HepG2 (cell line): ENCODE results near the gene DNAJC7. TPM values are rescaled to one million over a fixed set of nuclear protein-coding genes. Genes with fewer than 3 reads are reported as not detected.

Experiments used
- ATAC-seq: fragments of 200-7000 bp; cut with Tn5 transposase; 3 replicates; pipeline ENCODE4 v1.9.1; 2020; ENCODE audit warnings: mild to moderate bottlenecking, moderate library complexity
- BruUV-seq: library from RNA; stranded (reverse); fragments of 400-500 nt; replicated peaks from 2 replicates; lab custom pipeline; 2021; lab: Mats Ljungman, UMichigan
- CTCF ChIA-PET: fragments of 300-600 bp; formaldehyde crosslinking; extraction: SDS; loops from one replicate; lab custom pipeline; 2021; ENCODE audit warnings: low total read pairs, inconsistent platforms, low intra/inter-chr PET ratio; lab: Yijun Ruan, JAX
- POLR2A ChIA-PET: fragments of 350-600 bp; sonication (Branson Sonifier 250); formaldehyde crosslinking; loops from one replicate; lab custom pipeline; 2020; ENCODE audit warnings: antibody characterized with exemption, inconsistent platforms; lab: Yijun Ruan, JAX
- DNase-seq: peaks from one replicate; pipeline ENCODE4 v3.0.0-alpha.2; 2015; ENCODE audit warnings: low spot score
- FAIRE-seq: peaks from 3 replicates; lab custom pipeline; 2011; peaks lifted over from hg19 to GRCh38; lab: Jason Lieb, UNC
- H2AFZ ChIP-seq: one replicate; pipeline ENCODE4 v1.6.1; 2011; ENCODE audit warnings: low read length, inconsistent platforms
- H3K27ac ChIP-seq: fragments of 300-600 bp; 3 replicates; pipeline ENCODE4 v1.8.0; 2011; ENCODE audit warnings: mixed run types, mild to moderate bottlenecking, mixed read lengths, low read length, inconsistent platforms; ENCODE audit not compliant: insufficient read depth; ENCODE audit errors: extremely low read length
- H3K27me3 ChIP-seq, 2 experiments: fragments of 200-600 bp in 1 of 2; 2 replicates in 1 of 2; 3 replicates in 1 of 2; pipeline versions ENCODE4 v1.6.0 to v1.8.0; 2011; ENCODE audit warnings: low read length in 2 of 2, mild to moderate bottlenecking in 2 of 2, moderate library complexity in 2 of 2, inconsistent platforms in 1 of 2; ENCODE audit not compliant: insufficient read depth in 2 of 2, control insufficient read depth in 1 of 2
- H3K36me3 ChIP-seq, 2 experiments: fragments of 200-600 bp in 1 of 2; replicated peaks in 1 of 2; 2 replicates in 1 of 2; 3 replicates in 1 of 2; pipeline versions ENCODE4 v1.5.1 to v1.8.0; 2011; ENCODE audit warnings: low read length in 2 of 2, inconsistent platforms in 1 of 2; ENCODE audit not compliant: insufficient read depth in 2 of 2, control insufficient read depth in 1 of 2
- H3K4me1 ChIP-seq: 2 replicates; pipeline ENCODE4 v1.5.1; 2012; ENCODE audit warnings: low read length, inconsistent platforms; ENCODE audit not compliant: insufficient read depth
- H3K4me2 ChIP-seq: 2 replicates; pipeline ENCODE4 v1.6.0; 2011; ENCODE audit warnings: low read depth, low read length, inconsistent platforms
- H3K4me3 ChIP-seq, 3 experiments: fragments of 200-600 bp in 1 of 3; sonication (generic), shearing (Covaris generic) in 1 of 3; replicated peaks in 1 of 3; 2 replicates each; pipeline ENCODE4 v1.5.1; 2011 to 2016; ENCODE audit warnings: low read length in 3 of 3, inconsistent platforms in 2 of 3, low read depth in 2 of 3, mild to moderate bottlenecking in 2 of 3, control low read depth in 1 of 3, mixed read lengths in 1 of 3; ENCODE audit not compliant: insufficient read depth in 1 of 3
- H3K79me2 ChIP-seq: one replicate; pipeline ENCODE4 v1.6.1; 2011; ENCODE audit warnings: low read length, inconsistent platforms; ENCODE audit not compliant: insufficient read depth
- H3K9ac ChIP-seq: 2 replicates; pipeline ENCODE4 v1.6.0; 2011; ENCODE audit warnings: mild to moderate bottlenecking, low read depth, low read length, inconsistent platforms; ENCODE audit not compliant: insufficient read depth
- H3K9me3 ChIP-seq: 2 replicates; pipeline ENCODE4 v1.5.1; 2012; ENCODE audit warnings: mild to moderate bottlenecking, low read length
- H4K20me1 ChIP-seq: 2 replicates; pipeline ENCODE4 v1.6.0; 2011; ENCODE audit warnings: inconsistent platforms, mild to moderate bottlenecking, low read length, moderate library complexity; ENCODE audit not compliant: insufficient read depth
- AGO1 ChIP-seq: fragments of 200-400 bp; formaldehyde crosslinking; IDR thresholded peaks from 2 replicates; pipeline ENCODE4 v1.6.1; 2017; ENCODE audit warnings: mild to moderate bottlenecking, low read depth, low read length, moderate library complexity; ENCODE audit not compliant: poor library complexity, severe bottlenecking
- AGO2 ChIP-seq: fragments of 200-400 bp; formaldehyde crosslinking; optimal IDR thresholded peaks from 2 replicates; pipeline ENCODE3; 2017; ENCODE audit warnings: mild to moderate bottlenecking, low read depth, low read length, moderate library complexity
- HNRNPLL ChIP-seq: fragments of 200-400 bp; formaldehyde crosslinking; IDR thresholded peaks from 2 replicates; pipeline ENCODE4 v1.6.1; 2017; ENCODE audit warnings: mild to moderate bottlenecking, low read depth, low read length; ENCODE audit not compliant: poor library complexity, severe bottlenecking
- MAF1 ChIP-seq: sonication (generic); formaldehyde crosslinking; IDR thresholded peaks from 2 replicates; pipeline ENCODE4 v1.5.0; 2020; ENCODE audit warnings: missing genetic modification reagents, borderline replicate concordance
- RBFOX2 ChIP-seq: fragments of 200-400 bp; formaldehyde crosslinking; IDR thresholded peaks from 2 replicates; pipeline ENCODE4 v1.6.1; 2017; ENCODE audit warnings: low read depth, mild to moderate bottlenecking, low read length
- WGBS: methylation state at CpG from one replicate; pipeline ENCODE4 v1.1.6; 2017; ENCODE audit warnings: low lambda C conversion rate; 5-methylcytosine and 5-hydroxymethylcytosine counted together
- in situ Hi-C: cut with HindIII; loops from 2 replicates; pipeline ENCODE4 v1.10.0; 2017; ENCODE audit warnings: low pct_unique_long_range_greater_than_20kb; ENCODE audit not compliant: extremely low pct_ligation_motif_present
- intact Hi-C: fragments of 100-400 bp; cut with micrococcal nuclease; formaldehyde crosslinking; loops from one replicate; pipeline ENCODE4 v1.10.0; 2022; ENCODE audit not compliant: unreplicated experiment
- polyA plus RNA-seq, 8 experiments: library from polyadenylated mRNA; depleted of rRNA in 3 of 8; stranded (reverse) in 7 of 8; unstranded in 1 of 8; fragments of >200 nt; fragmentation: Illumina TruSeq in 4 of 8; extraction: Trizol in 4 of 8; gene quantifications; 2 replicates each; pipeline versions ENCODE4 v1.2.1 to v1.2.3, GENCODE V29; 2011 to 2016; ENCODE audit warnings: low read depth in 4 of 8, missing spikeins in 1 of 8, mixed read lengths in 1 of 8; ENCODE audit not compliant: insufficient read depth in 1 of 8
- total RNA-seq, 5 experiments: library from RNA; depleted of rRNA; stranded (reverse); fragments of >200 nt; fragmentation: Illumina TruSeq; extraction: Trizol; gene quantifications; 2 replicates each; pipeline ENCODE4 v1.2.3, GENCODE V29; 2016; ENCODE audit warnings: low read depth in 1 of 5
- TF ChIP-seq, protein P1 (sequence below): sonication (generic); formaldehyde crosslinking; IDR thresholded peaks from 2 replicates; pipeline ENCODE4 v1.5.1; 2020; ENCODE audit warnings: mild to moderate bottlenecking, missing genetic modification reagents, moderate library complexity
- TF ChIP-seq, protein P2 (sequence below): sonication (generic); formaldehyde crosslinking; IDR thresholded peaks from 2 replicates; pipeline ENCODE4 v1.5.1; 2020; ENCODE audit warnings: missing genetic modification reagents, mild to moderate bottlenecking, borderline replicate concordance

DNAJC7 gene
- total and polyA plus RNA-seq, 2 of the 13 experiments (the other 11 are each of a cell fraction or from before 2014, with no cell fraction given), result 47.7 to 132 TPM

GRCh38 chr17:41976142-41976768 lies 41.0 kb downstream of the DNAJC7 start:
- no peak overlapping the region for H2AFZ ChIP-seq
- no peak overlapping the region for H3K4me3 ChIP-seq
- no peaks in the 10 kb centered on the region for H3K27me3 ChIP-seq
- H3K9me3 ChIP-seq, result no peaks in the 10 kb centered on the region
- peak; percentile 7 for ATAC-seq
- H3K36me3 ChIP-seq, result peaks cover 51 to 80% of the 10 kb centered on the region in 2 experiments
- H3K4me2 ChIP-seq, result no peak overlapping the region
- peaks cover 5% of the 10 kb centered on the region; the same call in 1 of the 2 replicates for H3K4me1 ChIP-seq
- peak; percentile 39 for FAIRE-seq
- no peak overlapping the region for H3K27ac ChIP-seq
- intact Hi-C loops (no loop called here), in situ Hi-C loops (no loop called here)
- H3K79me2 ChIP-seq, result no peaks in the 10 kb centered on the region
- 0 out of 2 replicates have a peak, but pooled peaks cover 9% of the 10 kb centered on the region for H4K20me1 ChIP-seq
- TF ChIP-seq, protein P1, sequence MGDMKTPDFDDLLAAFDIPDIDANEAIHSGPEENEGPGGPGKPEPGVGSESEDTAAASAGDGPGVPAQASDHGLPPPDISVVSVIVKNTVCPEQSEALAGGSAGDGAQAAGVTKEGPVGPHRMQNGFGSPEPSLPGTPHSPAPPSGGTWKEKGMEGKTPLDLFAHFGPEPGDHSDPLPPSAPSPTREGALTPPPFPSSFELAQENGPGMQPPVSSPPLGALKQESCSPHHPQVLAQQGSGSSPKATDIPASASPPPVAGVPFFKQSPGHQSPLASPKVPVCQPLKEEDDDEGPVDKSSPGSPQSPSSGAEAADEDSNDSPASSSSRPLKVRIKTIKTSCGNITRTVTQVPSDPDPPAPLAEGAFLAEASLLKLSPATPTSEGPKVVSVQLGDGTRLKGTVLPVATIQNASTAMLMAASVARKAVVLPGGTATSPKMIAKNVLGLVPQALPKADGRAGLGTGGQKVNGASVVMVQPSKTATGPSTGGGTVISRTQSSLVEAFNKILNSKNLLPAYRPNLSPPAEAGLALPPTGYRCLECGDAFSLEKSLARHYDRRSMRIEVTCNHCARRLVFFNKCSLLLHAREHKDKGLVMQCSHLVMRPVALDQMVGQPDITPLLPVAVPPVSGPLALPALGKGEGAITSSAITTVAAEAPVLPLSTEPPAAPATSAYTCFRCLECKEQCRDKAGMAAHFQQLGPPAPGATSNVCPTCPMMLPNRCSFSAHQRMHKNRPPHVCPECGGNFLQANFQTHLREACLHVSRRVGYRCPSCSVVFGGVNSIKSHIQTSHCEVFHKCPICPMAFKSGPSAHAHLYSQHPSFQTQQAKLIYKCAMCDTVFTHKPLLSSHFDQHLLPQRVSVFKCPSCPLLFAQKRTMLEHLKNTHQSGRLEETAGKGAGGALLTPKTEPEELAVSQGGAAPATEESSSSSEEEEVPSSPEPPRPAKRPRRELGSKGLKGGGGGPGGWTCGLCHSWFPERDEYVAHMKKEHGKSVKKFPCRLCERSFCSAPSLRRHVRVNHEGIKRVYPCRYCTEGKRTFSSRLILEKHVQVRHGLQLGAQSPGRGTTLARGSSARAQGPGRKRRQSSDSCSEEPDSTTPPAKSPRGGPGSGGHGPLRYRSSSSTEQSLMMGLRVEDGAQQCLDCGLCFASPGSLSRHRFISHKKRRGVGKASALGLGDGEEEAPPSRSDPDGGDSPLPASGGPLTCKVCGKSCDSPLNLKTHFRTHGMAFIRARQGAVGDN (CRISPR knock-in tag), result 0 out of 2 replicates have a peak, but pooled peaks have one; percentile 23
- TF ChIP-seq, protein P2, sequence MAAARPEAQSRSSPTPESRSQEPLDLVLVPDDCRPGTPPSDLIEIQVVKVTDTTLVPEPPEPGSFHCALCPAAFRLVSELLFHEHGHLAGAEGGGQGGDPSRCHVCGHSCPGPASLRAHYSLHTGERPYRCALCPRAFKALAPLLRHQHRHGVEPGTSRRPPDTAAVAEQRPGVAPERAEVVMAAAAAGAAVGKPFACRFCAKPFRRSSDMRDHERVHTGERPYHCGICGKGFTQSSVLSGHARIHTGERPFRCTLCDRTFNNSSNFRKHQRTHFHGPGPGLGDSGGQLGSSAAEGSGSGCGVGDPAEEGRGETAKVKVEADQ (CRISPR knock-in tag), result no peak
- TF ChIP-seq RBFOX2 (peak; percentile 55), MAF1 (CRISPR knock-in tag) (no peak), AGO2 (peak; percentile 92), HNRNPLL (peak; percentile 20), AGO1 (peak; percentile 80)
- ChIA-PET POLR2A (interaction anchor here (1.0 to 4.1 kb wide), 9 partner anchors 10 to 288 kb away, joined by 3 to 38 read pairs (median 5); partner anchors contain the start of genes CNP, DNAJC7, EIF1 and NKIRAS2), CTCF (no interaction called here)
- no peak overlapping the region for H3K9ac ChIP-seq
- BruUV-seq, result TSS peak; percentile 20
- no peak for DNase-seq
- WGBS, result 87% methylated on average over 11 of the region's 11 CpGs
